CD4-positive, alpha-beta T cell (primary cell): ENCODE data around the gene ADARB2. TPM values are rescaled to one million over a fixed set of nuclear protein-coding genes. Genes with fewer than 3 reads are reported as not detected.

Experiments used
- ATAC-seq: fragments of 200-7000 bp; cut with Tn5 transposase; one replicate; pipeline ENCODE4 v1.10.0; 2022; ENCODE audit warnings: mild to moderate bottlenecking; ENCODE audit not compliant: poor library complexity
- CTCF ChIA-PET: fragments of 350-600 bp; sonication (Branson Sonifier 250); formaldehyde crosslinking; loops from one replicate; lab custom pipeline; 2021; ENCODE audit warnings: antibody characterized with exemption, inconsistent platforms; lab: Charles Lee
- POLR2A ChIA-PET: fragments of 350-600 bp; sonication (Branson Sonifier 250); formaldehyde crosslinking; loops from one replicate; lab custom pipeline; 2021; ENCODE audit warnings: antibody characterized with exemption, inconsistent platforms; lab: Charles Lee
- DNase-seq, 14 experiments: peaks; one replicate each; pipeline ENCODE4 v3.0.0-alpha.2; 2013 to 2020; ENCODE audit warnings: mixed read lengths in 2 of 14
- H3K27ac ChIP-seq, 2 donors: one replicate each; pipeline versions ENCODE4 v1.5.1 to v1.7.0; 2013; ENCODE audit warnings: low read length in 2 of 2, low read depth in 1 of 2, mild to moderate bottlenecking in 1 of 2
- H3K27me3 ChIP-seq, 2 experiments: 1 replicate in 1 of 2; 2 replicates in 1 of 2; pipeline versions ENCODE4 v1.6.1 to v1.7.0; 2013; ENCODE audit warnings: low read length in 2 of 2, control low read depth in 1 of 2, mild to moderate bottlenecking in 1 of 2, moderate library complexity in 1 of 2; ENCODE audit not compliant: insufficient read depth in 2 of 2, control insufficient read depth in 1 of 2
- H3K36me3 ChIP-seq: one replicate; pipeline ENCODE4 v1.6.1; 2013; ENCODE audit warnings: low read length, control low read depth; ENCODE audit not compliant: insufficient read depth
- H3K4me1 ChIP-seq: one replicate; pipeline ENCODE4 v1.6.1; 2013; ENCODE audit warnings: low read length, control low read depth; ENCODE audit not compliant: insufficient read depth
- H3K4me3 ChIP-seq: one replicate; pipeline ENCODE4 v1.5.1; 2013; ENCODE audit warnings: mild to moderate bottlenecking, low read length, moderate library complexity
- H3K9me3 ChIP-seq, 2 experiments: 1 replicate in 1 of 2; 2 replicates in 1 of 2; pipeline versions ENCODE4 v1.6.1 to v1.7.0; 2013; ENCODE audit warnings: low read length in 2 of 2, mild to moderate bottlenecking in 2 of 2, control low read depth in 1 of 2, moderate library complexity in 1 of 2; ENCODE audit not compliant: control insufficient read depth in 1 of 2, insufficient read depth in 1 of 2
- H3K27ac Mint-ChIP-seq: one replicate; pipeline ENCODE4 v1.8.0; 2020; ENCODE audit warnings: mixed read lengths
- H3K27me3 Mint-ChIP-seq: one replicate; pipeline ENCODE4 v1.8.0; 2021; ENCODE audit warnings: mixed read lengths
- H3K36me3 Mint-ChIP-seq: one replicate; pipeline ENCODE4 v1.8.0; 2021; ENCODE audit warnings: low read depth, mixed read lengths
- H3K4me1 Mint-ChIP-seq: one replicate; pipeline ENCODE4 v1.8.0; 2021; ENCODE audit warnings: low read depth, mixed read lengths
- H3K4me3 Mint-ChIP-seq: one replicate; pipeline ENCODE4 v1.8.0; 2020; ENCODE audit warnings: mild to moderate bottlenecking, mixed read lengths
- H3K9me3 Mint-ChIP-seq: one replicate; pipeline ENCODE4 v1.8.0; 2020; ENCODE audit warnings: mixed read lengths
- intact Hi-C, 2 experiments: fragments of 100-400 bp; cut with DNase I in 1 of 2; cut with micrococcal nuclease in 1 of 2; formaldehyde crosslinking; loops; one replicate each; pipeline versions ENCODE4 v1.15.1 to v1.9.0; 2023 to 2025; cut with DNase I, micrococcal nuclease
- total RNA-seq, 174 experiments: library from RNA in 2 of 174; stranded (reverse) in 2 of 174; gene quantifications; one replicate each; pipeline ENCODE4 v1.2.3 and lab custom pipeline; 2021 to 2026
- TF ChIP-seq, protein P1 (sequence below): fragments of 200-600 bp; IDR thresholded peaks from one replicate; pipeline ENCODE4 v1.8.0; 2022; ENCODE audit warnings: antibody characterized with exemption, mild to moderate bottlenecking

ADARB2 gene
- total RNA-seq, 2 experiments from 2014 or later = 0.14 TPM; not detected in 1

DNA sequence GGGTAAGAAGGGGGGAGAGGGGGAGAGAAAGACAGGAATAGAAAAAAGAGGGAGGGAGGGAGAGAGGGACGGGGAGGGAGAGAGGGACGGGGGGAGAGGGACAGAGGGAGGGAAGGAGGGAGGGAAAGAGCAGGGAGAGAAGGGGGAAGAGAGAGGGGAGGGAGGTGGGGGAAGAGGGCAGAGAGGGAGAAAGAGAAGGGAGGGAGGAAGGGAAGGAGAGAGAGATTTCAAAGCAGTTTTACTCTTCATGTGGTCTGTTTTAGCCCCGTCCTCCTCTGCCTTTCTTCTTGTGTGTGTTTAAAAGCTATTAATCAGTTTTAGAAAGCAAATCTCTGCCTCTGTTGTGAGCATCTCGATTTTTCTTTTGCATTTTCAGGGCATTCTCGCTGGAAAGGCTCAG is 444.2 kb downstream of the ADARB2 start:
- no peak overlapping the region for H3K27ac ChIP-seq
- Mint-ChIP-seq H3K4me3 (no peak overlapping the region), H3K9me3 (no peaks in the 10 kb centered on the region), H3K36me3 (no peaks in the 10 kb centered on the region), H3K4me1 (no peaks in the 10 kb centered on the region), H3K27ac (no peak overlapping the region), H3K27me3 (peaks cover 20% of the 10 kb centered on the region)
- peaks cover 0 to 2% of the 10 kb centered on the region in 2 experiments for H3K27me3 ChIP-seq
- H3K9me3 ChIP-seq = peaks cover 0 to 4% of the 10 kb centered on the region in 2 experiments
- H3K4me3 ChIP-seq = no peak overlapping the region
- no peak for DNase-seq
- TF ChIP-seq, protein P1, sequence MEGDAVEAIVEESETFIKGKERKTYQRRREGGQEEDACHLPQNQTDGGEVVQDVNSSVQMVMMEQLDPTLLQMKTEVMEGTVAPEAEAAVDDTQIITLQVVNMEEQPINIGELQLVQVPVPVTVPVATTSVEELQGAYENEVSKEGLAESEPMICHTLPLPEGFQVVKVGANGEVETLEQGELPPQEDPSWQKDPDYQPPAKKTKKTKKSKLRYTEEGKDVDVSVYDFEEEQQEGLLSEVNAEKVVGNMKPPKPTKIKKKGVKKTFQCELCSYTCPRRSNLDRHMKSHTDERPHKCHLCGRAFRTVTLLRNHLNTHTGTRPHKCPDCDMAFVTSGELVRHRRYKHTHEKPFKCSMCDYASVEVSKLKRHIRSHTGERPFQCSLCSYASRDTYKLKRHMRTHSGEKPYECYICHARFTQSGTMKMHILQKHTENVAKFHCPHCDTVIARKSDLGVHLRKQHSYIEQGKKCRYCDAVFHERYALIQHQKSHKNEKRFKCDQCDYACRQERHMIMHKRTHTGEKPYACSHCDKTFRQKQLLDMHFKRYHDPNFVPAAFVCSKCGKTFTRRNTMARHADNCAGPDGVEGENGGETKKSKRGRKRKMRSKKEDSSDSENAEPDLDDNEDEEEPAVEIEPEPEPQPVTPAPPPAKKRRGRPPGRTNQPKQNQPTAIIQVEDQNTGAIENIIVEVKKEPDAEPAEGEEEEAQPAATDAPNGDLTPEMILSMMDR = no peak
- H3K4me1 ChIP-seq = no peaks in the 10 kb centered on the region
- no peaks in the 10 kb centered on the region for H3K36me3 ChIP-seq
- POLR2A ChIA-PET = no interaction called here
- CTCF ChIA-PET = no interaction called here
- intact Hi-C loops = no loop called here
- ATAC-seq = no peak

GRCh38 chr10:1292611-1293031 is 444.7 kb downstream of the ADARB2 start:
- no peak overlapping the region for H3K4me3 Mint-ChIP-seq
- no peak overlapping the region for H3K27ac Mint-ChIP-seq
- intact Hi-C loops = no loop called here

GRCh38 chr10:1291178-1292090 is 445.9 kb downstream of the ADARB2 start:
- H3K9me3 Mint-ChIP-seq = no peaks in the 10 kb centered on the region
- peaks cover 14% of the 10 kb centered on the region for H3K27me3 Mint-ChIP-seq
- no peak overlapping the region for H3K27ac Mint-ChIP-seq
- Histone ChIP-seq H3K4me3 (no peak overlapping the region), H3K36me3 (no peaks in the 10 kb centered on the region), H3K27ac (no peak overlapping the region), H3K9me3 (no peaks in the 10 kb centered on the region), H3K27me3 (peaks cover 0 to 2% of the 10 kb centered on the region in 2 experiments), H3K4me1 (no peaks in the 10 kb centered on the region)
- TF ChIP-seq, protein P1 = no peak
- H3K36me3 Mint-ChIP-seq = no peaks in the 10 kb centered on the region
- ChIA-PET CTCF (no interaction called here), POLR2A (no interaction called here)
- ATAC-seq = no peak
- intact Hi-C loops = no loop called here
- no peak for DNase-seq
- H3K4me3 Mint-ChIP-seq = no peak overlapping the region
- H3K4me1 Mint-ChIP-seq = no peaks in the 10 kb centered on the region

More at GRCh38 chr10:1292611-1293031, 444.7 kb downstream of the ADARB2 start:
- Histone ChIP-seq H3K27ac (no peak overlapping the region), H3K36me3 (no peaks in the 10 kb centered on the region), H3K4me3 (no peak overlapping the region), H3K9me3 (peaks cover 0 to 2% of the 10 kb centered on the region in 2 experiments), H3K4me1 (no peaks in the 10 kb centered on the region), H3K27me3 (peaks cover 0 to 2% of the 10 kb centered on the region in 2 experiments)
- ChIA-PET POLR2A (no interaction called here), CTCF (no interaction called here)
- DNase-seq (no peak), ATAC-seq (no peak)
- Mint-ChIP-seq H3K27me3 (peaks cover 19% of the 10 kb centered on the region), H3K4me1 (no peaks in the 10 kb centered on the region), H3K9me3 (no peaks in the 10 kb centered on the region), H3K36me3 (no peaks in the 10 kb centered on the region)
- TF ChIP-seq, protein P1 = no peak
